GM21515 (cell line): ENCODE results near the gene EPYC.

ENCODE experiments used
- ATAC-seq: cut with Tn5 transposase; IDR thresholded peaks from one replicate; pipeline ENCODE4 v1.9.1; 2021; ENCODE audit not compliant: unreplicated experiment

Gene EPYC

GRCh38 chr12:90915353-90915752 lies 89.4 kb downstream of the EPYC start:
- no peak for ATAC-seq
